HEK293 (cell line): Measurements from ENCODE around the gene VPS4A.
A peak's percentile ranks its signal among the peaks of the same experiment; 100 is the strongest.

Experiments
- CTCF ChIA-PET: fragments of 350-600 bp; formaldehyde crosslinking; extraction: SDS; loops from one replicate; lab custom pipeline; 2021; ENCODE audit warnings: antibody characterized with exemption; lab: Yijun Ruan, JAX
- POLR2A ChIA-PET: fragments of 300-600 bp; formaldehyde crosslinking; extraction: SDS; loops from one replicate; lab custom pipeline; 2020; ENCODE audit warnings: antibody characterized with exemption, inconsistent platforms; lab: Yijun Ruan, JAX
- H3K27ac ChIP-seq: fragments of 200-500 bp; sonication (Bioruptor generic); 2 replicates; pipeline ENCODE4 v1.5.1; 2014; ENCODE audit warnings: low read depth, low read length, control low read depth, inconsistent platforms; ENCODE audit errors: extremely low read depth
- H3K36me3 ChIP-seq, 2 experiments: fragments of 200-500 bp in 1 of 2; sonication (Bioruptor generic) in 1 of 2; 1 replicate in 1 of 2; 2 replicates in 1 of 2; pipeline ENCODE4 v1.5.1; 2014 to 2017; ENCODE audit warnings: inconsistent platforms in 2 of 2, low read length in 2 of 2; ENCODE audit not compliant: control insufficient read depth in 2 of 2, insufficient read depth in 1 of 2
- H3K4me1 ChIP-seq: fragments of 200-500 bp; sonication (Bioruptor generic); 2 replicates; pipeline ENCODE4 v1.5.1; 2014; ENCODE audit warnings: mild to moderate bottlenecking, low read length, inconsistent platforms; ENCODE audit not compliant: control insufficient read depth, insufficient read depth
- H3K4me3 ChIP-seq: 2 replicates; pipeline ENCODE4 v1.5.1; 2011; ENCODE audit warnings: low read depth, mild to moderate bottlenecking, control low read depth, low read length, moderate library complexity
- H3K9me3 ChIP-seq: fragments of 200-500 bp; sonication (Bioruptor generic); 2 replicates; pipeline ENCODE4 v1.5.1; 2014; ENCODE audit warnings: low read depth, low read length, inconsistent platforms; ENCODE audit not compliant: control insufficient read depth, insufficient read depth
- GLIS2 ChIP-seq: fragments of 450-650 bp; formaldehyde crosslinking; IDR thresholded peaks from 2 replicates; pipeline ENCODE4 v1.5.1; 2016; ENCODE audit warnings: missing biosample characterization, missing genetic modification characterization
- HOXC10 ChIP-seq: sonication (generic); formaldehyde crosslinking; IDR thresholded peaks from 2 replicates; pipeline ENCODE4 v1.8.1; 2023; ENCODE audit warnings: mild to moderate bottlenecking, missing genetic modification reagents
- MYNN ChIP-seq: fragments of 450-650 bp; formaldehyde crosslinking; IDR thresholded peaks from 2 replicates; pipeline ENCODE4 v1.5.1; 2016; ENCODE audit warnings: missing biosample characterization, missing genetic modification characterization, borderline replicate concordance
- PRDM1 ChIP-seq: fragments of 450-650 bp; formaldehyde crosslinking; IDR thresholded peaks from 2 replicates; pipeline ENCODE4; 2016; ENCODE audit warnings: missing biosample characterization, missing genetic modification characterization
- SCRT2 ChIP-seq: fragments of 450-650 bp; formaldehyde crosslinking; IDR thresholded peaks from 2 replicates; pipeline ENCODE4 v1.5.1; 2016; ENCODE audit warnings: missing biosample characterization, missing genetic modification characterization
- SP2 ChIP-seq: fragments of 450-650 bp; formaldehyde crosslinking; IDR thresholded peaks from 2 replicates; pipeline ENCODE4 v1.5.1; 2016; ENCODE audit warnings: missing biosample characterization, missing genetic modification characterization
- TRIM28 ChIP-seq: IDR thresholded peaks from 2 replicates; pipeline ENCODE4 v1.6.1; 2011; ENCODE audit warnings: low read length, control low read depth, borderline replicate concordance
- ZBTB1 ChIP-seq: fragments of 450-650 bp; formaldehyde crosslinking; IDR thresholded peaks from 2 replicates; pipeline ENCODE4 v1.5.1; 2016; ENCODE audit warnings: missing biosample characterization, missing genetic modification characterization
- ZNF148 ChIP-seq: fragments of 450-650 bp; formaldehyde crosslinking; IDR thresholded peaks from 2 replicates; pipeline ENCODE4 v1.5.0; 2017; ENCODE audit warnings: missing biosample characterization, missing genetic modification characterization, borderline replicate concordance
- ZNF184 ChIP-seq: fragments of 450-650 bp; IDR thresholded peaks from 2 replicates; pipeline ENCODE4 v1.5.1; 2018; ENCODE audit warnings: missing biosample characterization, mild to moderate bottlenecking, missing genetic modification characterization
- ZNF324 ChIP-seq: fragments of 450-650 bp; formaldehyde crosslinking; IDR thresholded peaks from 2 replicates; pipeline ENCODE4 v1.5.1; 2016; ENCODE audit warnings: missing biosample characterization, missing genetic modification characterization
- ZNF335 ChIP-seq: fragments of 450-650 bp; formaldehyde crosslinking; conservative IDR thresholded peaks from 2 replicates; pipeline ENCODE4 v1.5.1; 2016; ENCODE audit warnings: missing biosample characterization, missing genetic modification characterization
- ZNF449 ChIP-seq: fragments of 450-650 bp; formaldehyde crosslinking; IDR thresholded peaks from 2 replicates; pipeline ENCODE4 v1.5.1; 2017; ENCODE audit warnings: missing biosample characterization, mild to moderate bottlenecking, missing genetic modification characterization, moderate library complexity
- ZNF544 ChIP-seq: fragments of 450-650 bp; formaldehyde crosslinking; IDR thresholded peaks from 2 replicates; pipeline ENCODE4 v1.5.0; 2017; ENCODE audit warnings: missing biosample characterization, missing genetic modification characterization
- ZNF692 ChIP-seq: fragments of 450-650 bp; formaldehyde crosslinking; IDR thresholded peaks from 2 replicates; pipeline ENCODE4 v1.5.1; 2016; ENCODE audit warnings: missing biosample characterization, missing genetic modification characterization
- ZNF747 ChIP-seq: fragments of 450-650 bp; formaldehyde crosslinking; IDR thresholded peaks from 2 replicates; pipeline ENCODE4 v1.5.1; 2016; ENCODE audit warnings: missing biosample characterization, missing genetic modification characterization
- ZNF776 ChIP-seq: fragments of 450-650 bp; formaldehyde crosslinking; IDR thresholded peaks from 2 replicates; pipeline ENCODE4 v1.5.0; 2017; ENCODE audit warnings: missing biosample characterization, missing genetic modification characterization, borderline replicate concordance

The VPS4A gene

GRCh38 chr16:69324585-69325253, 13.6 kb downstream of the VPS4A start:
- CTCF ChIA-PET = no interaction called here
- H3K9me3 ChIP-seq = no peaks in the 10 kb centered on the region
- peaks cover 25 to 95% of the 10 kb centered on the region in 2 experiments; a peak in 2 of 3 replicates for H3K36me3 ChIP-seq
- peak overlapping the region; percentile 50 for H3K27ac ChIP-seq
- TF ChIP-seq MYNN (tag by site-specific recombination) = peak; percentile 90
- TF ChIP-seq SP2 (tag by site-specific recombination) = peak; percentile 27; the same call in 1 of the 2 replicates
- TF ChIP-seq ZNF148 = no peak
- H3K4me3 ChIP-seq = no peak overlapping the region
- POLR2A ChIA-PET = interaction anchor here (1.2 kb wide), 1 partner anchor 9 kb away, joined by 6 read pairs; no protein-coding TSS in a partner anchor
- peaks cover 8% of the 10 kb centered on the region for H3K4me1 ChIP-seq

DNA sequence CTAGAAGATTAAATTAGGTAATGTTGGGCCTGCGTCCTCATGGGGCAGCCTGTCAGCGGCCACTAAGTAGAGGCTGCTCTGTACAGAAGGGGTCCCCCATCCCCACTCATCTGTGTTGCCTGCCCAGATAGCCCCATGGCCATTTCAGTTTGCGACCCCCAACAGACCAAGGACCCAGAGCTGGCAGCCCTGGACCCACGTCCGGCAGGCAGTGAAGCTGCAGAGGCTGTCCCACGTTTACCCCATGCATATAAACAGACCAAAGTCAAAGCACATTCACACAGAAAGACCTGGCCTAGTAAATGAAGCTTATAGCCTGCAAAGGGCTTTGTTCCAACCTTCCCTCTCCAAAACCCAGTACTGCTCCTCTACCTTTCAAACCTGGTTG, 14.6 kb downstream of the VPS4A start:
- CTCF ChIA-PET = no interaction called here
- H3K4me3 ChIP-seq = no peak overlapping the region
- peak overlapping the region; percentile 38; the same call in 1 of the 2 replicates for H3K27ac ChIP-seq
- TF ChIP-seq ZNF324 (tag by site-specific recombination) = no peak
- TF ChIP-seq ZNF692 (tag by site-specific recombination) = no peak
- no peak for TF ChIP-seq ZNF335 (tag by site-specific recombination)
- no peak for TF ChIP-seq SP2 (tag by site-specific recombination)
- TF ChIP-seq ZBTB1 = no peak
- TF ChIP-seq ZNF776 (tag by site-specific recombination) = no peak
- no peak for TF ChIP-seq ZNF544 (tag by site-specific recombination)
- TF ChIP-seq GLIS2 (tag by site-specific recombination) = no peak
- TF ChIP-seq HOXC10 (CRISPR knock-in tag) = no peak
- TF ChIP-seq ZNF449 (tag by site-specific recombination) = no peak
- TF ChIP-seq ZNF747 (tag by site-specific recombination) = no peak
- TF ChIP-seq ZNF184 (tag by site-specific recombination) = no peak
- TF ChIP-seq, all 188 proteins: peak for 0
- H3K4me1 ChIP-seq = peaks cover 8% of the 10 kb centered on the region
- POLR2A ChIA-PET = no interaction called here
- no peaks in the 10 kb centered on the region for H3K9me3 ChIP-seq
- peaks cover 25 to 84% of the 10 kb centered on the region in 2 experiments; a peak in 2 of 3 replicates for H3K36me3 ChIP-seq

DNA sequence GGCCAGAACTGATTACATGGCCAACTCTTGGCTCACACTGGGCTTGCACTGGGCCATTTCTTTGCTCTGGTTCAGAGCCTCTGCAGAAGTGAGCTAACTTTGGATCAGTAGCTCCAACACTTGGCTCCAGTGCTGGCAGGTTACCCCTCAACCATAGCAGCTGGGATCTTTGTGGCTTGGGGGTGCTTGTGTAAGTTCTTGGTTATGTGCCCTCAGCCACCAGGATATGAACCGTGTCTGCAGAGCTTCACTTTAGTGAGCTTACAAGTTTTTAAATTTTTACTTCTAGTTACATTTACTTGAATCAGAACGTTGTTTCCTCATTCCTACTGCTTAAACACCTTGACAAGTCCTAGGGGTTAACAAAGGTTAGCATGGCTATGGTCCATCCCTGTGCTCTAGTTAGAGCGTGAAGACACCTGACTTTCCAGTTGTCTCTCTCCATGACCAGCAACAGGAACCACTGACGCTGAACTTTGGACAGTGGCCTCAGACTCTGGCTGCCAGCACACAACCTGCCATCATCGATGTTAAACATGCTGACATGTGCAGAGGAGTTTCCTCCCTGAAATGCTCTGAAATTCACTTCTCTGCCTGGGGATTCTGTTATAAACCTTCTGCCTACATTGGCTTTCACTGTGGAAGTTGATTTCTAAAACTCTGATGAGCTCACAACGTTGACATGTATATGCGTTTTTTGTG, 15.2 kb downstream of the VPS4A start:
- Histone ChIP-seq H3K27ac (peak overlapping the region; percentile 38; the same call in 1 of the 2 replicates), H3K4me3 (no peak overlapping the region), H3K4me1 (peaks cover 8% of the 10 kb centered on the region), H3K36me3 (peaks cover 25 to 79% of the 10 kb centered on the region in 2 experiments; a peak in 2 of 3 replicates), H3K9me3 (no peaks in the 10 kb centered on the region)
- ChIA-PET POLR2A (interaction anchor here (4.9 kb wide), 1 partner anchor 14 kb away, joined by 27 read pairs; the partner anchor contains the start of genes COG8 and NIP7), CTCF (interaction anchor here (0.8 kb wide), 1 partner anchor 12 kb away, joined by 3 read pairs; no protein-coding TSS in a partner anchor)
- TF ChIP-seq TRIM28 (no peak), SCRT2 (peak; percentile 30; the same call in 1 of the 2 replicates), ZNF449 (tag by site-specific recombination) (peak; percentile 88), PRDM1 (tag by site-specific recombination) (peak; percentile 35; the same call in 1 of the 2 replicates)
